GM19324 (cell line): Measurements from ENCODE around the gene RABEPK.
"Not testable (repeated sequence)": the region's sequence is repeated elsewhere in the genome, so short reads cannot be mapped to it uniquely, and the experiment has no call there.

ENCODE experiments used
- ATAC-seq: cut with Tn5 transposase; IDR thresholded peaks from one replicate; pipeline ENCODE4 v1.9.1; 2021; ENCODE audit warnings: mild to moderate bottlenecking, moderate library complexity; ENCODE audit not compliant: unreplicated experiment, low FRiP score

Gene RABEPK

GRCh38 chr9:125200216-125201047, at the start of gene RABEPK:
Gene RABEPK, plus strand, starts transcription at chr9:125200542. Its CDS starts 2,472 bp downstream, at chr9:125203014.
- ATAC-seq = peak; percentile 97

GRCh38 chr9:125151730-125152129, 48.6 kb upstream of the RABEPK start:
- no peak for ATAC-seq

GRCh38 chr9:125153712-125154367, 46.5 kb upstream of the RABEPK start:
- ATAC-seq = no peak

- no peak for ATAC-seq
Measured at GRCh38 chr9:125156551-125156950, 43.8 kb upstream of the RABEPK start.

- ATAC-seq = no peak
Measured at GRCh38 chr9:125160750-125161149, 39.6 kb upstream of the RABEPK start.

GRCh38 chr9:125161284-125161918, 38.9 kb upstream of the RABEPK start:
- no peak for ATAC-seq

GRCh38 chr9:125162891-125163290, 37.5 kb upstream of the RABEPK start:
- not testable (repeated sequence) for ATAC-seq

- ATAC-seq = no peak
Measured at GRCh38 chr9:125166762-125167161, 33.6 kb upstream of the RABEPK start.

GRCh38 chr9:125169895-125170294, 30.4 kb upstream of the RABEPK start:
- no peak for ATAC-seq

GRCh38 chr9:125172031-125172755, 28.1 kb upstream of the RABEPK start:
- ATAC-seq = no peak

GRCh38 chr9:125176636-125177035, 23.7 kb upstream of the RABEPK start:
- no peak for ATAC-seq

- no peak for ATAC-seq
Measured at GRCh38 chr9:125177888-125178287, 22.5 kb upstream of the RABEPK start.

GRCh38 chr9:125179776-125180175, 20.6 kb upstream of the RABEPK start:
- not testable (repeated sequence) for ATAC-seq

- ATAC-seq = no peak
Measured at GRCh38 chr9:125180876-125181275, 19.5 kb upstream of the RABEPK start.

GRCh38 chr9:125181756-125182155, 18.6 kb upstream of the RABEPK start:
- ATAC-seq = not testable (repeated sequence)

GRCh38 chr9:125183054-125183453, 17.3 kb upstream of the RABEPK start:
- no peak for ATAC-seq

GRCh38 chr9:125183561-125183960, 16.8 kb upstream of the RABEPK start:
- no peak for ATAC-seq

- ATAC-seq = peak; percentile 24
Measured at GRCh38 chr9:125189011-125189360, 11.4 kb upstream of the RABEPK start.

GRCh38 chr9:125189361-125190289, 10.7 kb upstream of the RABEPK start, which contains the start of gene PPP6C:
Gene PPP6C, minus strand, starts transcription at chr9:125189803. Its CDS starts 85 bp downstream, at chr9:125189718.
- peak; percentile 95 for ATAC-seq
